ENCODE measurements around the gene CHST9. TPM values are rescaled to one million over a fixed set of nuclear protein-coding genes. Genes with fewer than 3 reads are reported as not detected.
A peak's percentile ranks its signal among the peaks of the same experiment; 100 is the strongest.

Gene CHST9
- total RNA-seq, 1 experiment from 2014 or later: 0.07 TPM

DNA sequence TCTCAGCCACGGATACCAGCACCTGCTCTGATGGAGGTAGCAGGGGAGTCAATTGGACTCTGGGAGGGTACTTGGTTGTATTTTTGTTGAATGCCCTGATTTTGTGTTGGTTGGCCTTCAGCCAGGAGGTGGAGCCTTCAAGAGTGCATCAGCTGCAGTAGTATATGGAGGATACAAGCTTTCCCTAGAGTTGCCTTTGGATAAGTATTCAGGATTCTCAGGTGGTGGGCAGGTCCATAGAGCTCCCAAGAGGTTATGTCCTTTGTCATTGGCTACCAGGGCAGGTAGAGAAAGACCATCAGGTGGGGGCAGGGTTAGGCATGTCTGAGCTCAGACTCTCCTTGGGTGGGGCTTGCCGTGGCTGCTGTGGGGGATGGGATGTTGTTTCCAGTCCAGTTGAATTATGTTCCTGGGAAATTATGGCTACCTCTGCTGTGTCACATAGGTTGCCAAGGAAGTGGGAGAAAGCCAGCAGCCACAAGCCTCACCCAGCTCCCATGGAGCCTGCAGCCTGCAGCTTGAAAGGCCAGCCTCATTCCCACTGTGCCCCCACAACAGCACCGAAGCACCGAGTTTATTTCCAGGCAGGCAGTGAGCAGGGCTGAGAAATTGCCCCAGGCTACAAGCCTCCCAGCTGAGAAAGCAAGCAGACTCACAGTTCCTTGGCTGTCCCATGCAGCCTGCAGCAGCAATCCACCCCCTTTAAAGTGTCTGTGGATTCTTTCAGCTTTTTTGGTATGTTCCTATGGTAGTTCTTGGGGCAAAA lies 38.6 kb upstream of the CHST9 start:
- no TSS peak for BruUV-seq (replicated peaks)
- ChIA-PET CTCF (no interaction called here), POLR2A (ENCODE audit: unreplicated experiment) (interaction anchor here (0.6 kb wide), 1 partner anchor 153 kb away, joined by 3 read pairs; no protein-coding TSS in a partner anchor)
- intact Hi-C loops (cut with micrococcal nuclease; ENCODE audit: unreplicated experiment): no loop called here
- no peaks in the 10 kb centered on the region for H3K9me3 ChIP-seq (ENCODE audit: insufficient read depth, low read depth)
- H3K27ac ChIP-seq: no peak overlapping the region
- H3K4me2 ChIP-seq: no peak overlapping the region
- no peaks in the 10 kb centered on the region for H3K27me3 ChIP-seq (ENCODE audit: insufficient read depth, low read depth)
- no peaks in the 10 kb centered on the region for H3K4me1 ChIP-seq (replicated peaks; ENCODE audit: insufficient read depth)
- no peaks in the 10 kb centered on the region for H3K36me3 ChIP-seq (ENCODE audit: low read depth)
- H3K9me2 ChIP-seq (ENCODE audit: insufficient read depth): no peaks in the 10 kb centered on the region
- H3F3A ChIP-seq (ENCODE audit: insufficient read depth, low read depth): no peaks in the 10 kb centered on the region
- TF ChIP-seq EZH2 (IDR thresholded peaks at IDR 0.05; ENCODE audit: low read depth): no peak
- TF ChIP-seq, protein P1, sequence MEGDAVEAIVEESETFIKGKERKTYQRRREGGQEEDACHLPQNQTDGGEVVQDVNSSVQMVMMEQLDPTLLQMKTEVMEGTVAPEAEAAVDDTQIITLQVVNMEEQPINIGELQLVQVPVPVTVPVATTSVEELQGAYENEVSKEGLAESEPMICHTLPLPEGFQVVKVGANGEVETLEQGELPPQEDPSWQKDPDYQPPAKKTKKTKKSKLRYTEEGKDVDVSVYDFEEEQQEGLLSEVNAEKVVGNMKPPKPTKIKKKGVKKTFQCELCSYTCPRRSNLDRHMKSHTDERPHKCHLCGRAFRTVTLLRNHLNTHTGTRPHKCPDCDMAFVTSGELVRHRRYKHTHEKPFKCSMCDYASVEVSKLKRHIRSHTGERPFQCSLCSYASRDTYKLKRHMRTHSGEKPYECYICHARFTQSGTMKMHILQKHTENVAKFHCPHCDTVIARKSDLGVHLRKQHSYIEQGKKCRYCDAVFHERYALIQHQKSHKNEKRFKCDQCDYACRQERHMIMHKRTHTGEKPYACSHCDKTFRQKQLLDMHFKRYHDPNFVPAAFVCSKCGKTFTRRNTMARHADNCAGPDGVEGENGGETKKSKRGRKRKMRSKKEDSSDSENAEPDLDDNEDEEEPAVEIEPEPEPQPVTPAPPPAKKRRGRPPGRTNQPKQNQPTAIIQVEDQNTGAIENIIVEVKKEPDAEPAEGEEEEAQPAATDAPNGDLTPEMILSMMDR (conservative IDR thresholded peaks at IDR 0.05): no peak
- peak in 1 of 2 experiments; percentile 42 for DNase-seq
- no peaks in the 10 kb centered on the region for H3K79me2 ChIP-seq (ENCODE audit: low read depth)
- H3K4me3 ChIP-seq: no peak overlapping the region
- H2AFZ ChIP-seq: no peak overlapping the region
- H4K20me1 ChIP-seq (ENCODE audit: insufficient read depth): no peaks in the 10 kb centered on the region

DNA sequence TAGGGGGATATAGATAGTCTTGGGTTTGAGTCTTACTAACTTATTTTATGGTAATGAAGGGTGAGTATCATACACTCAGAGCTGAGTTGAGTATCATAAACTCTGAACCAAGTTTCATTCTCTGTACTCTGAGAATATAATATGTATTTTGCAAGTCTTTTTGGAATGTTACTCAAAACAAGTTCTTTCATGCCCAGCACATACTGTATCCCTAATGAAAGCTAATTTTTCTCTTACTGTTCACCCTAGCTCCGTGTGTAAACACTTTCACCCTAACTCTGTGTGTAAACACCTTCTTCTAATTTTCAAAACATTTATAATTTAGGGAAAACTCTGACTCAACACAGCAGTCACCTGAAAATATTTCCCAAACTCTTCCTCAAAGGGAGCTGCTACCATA lies 29.7 kb upstream of the CHST9 start:
- no peak overlapping the region for H2AFZ ChIP-seq
- H3K79me2 ChIP-seq (ENCODE audit: low read depth): no peaks in the 10 kb centered on the region
- no peaks in the 10 kb centered on the region for H3F3A ChIP-seq (ENCODE audit: insufficient read depth, low read depth)
- no peak overlapping the region for H3K27ac ChIP-seq
- no peaks in the 10 kb centered on the region for H3K4me1 ChIP-seq (replicated peaks; ENCODE audit: insufficient read depth)
- no peak for TF ChIP-seq EZH2 (IDR thresholded peaks at IDR 0.05; ENCODE audit: low read depth)
- TF ChIP-seq, protein P1 (conservative IDR thresholded peaks at IDR 0.05): no peak
- BruUV-seq (replicated peaks): no TSS peak
- ChIA-PET POLR2A (ENCODE audit: unreplicated experiment) (no interaction called here), CTCF (no interaction called here)
- H3K27me3 ChIP-seq (ENCODE audit: insufficient read depth, low read depth): no peaks in the 10 kb centered on the region
- DNase-seq: no peak
- H3K4me2 ChIP-seq: no peak overlapping the region
- no peaks in the 10 kb centered on the region for H3K9me3 ChIP-seq (ENCODE audit: insufficient read depth, low read depth)
- H3K4me3 ChIP-seq: no peak overlapping the region
- no peaks in the 10 kb centered on the region for H4K20me1 ChIP-seq (ENCODE audit: insufficient read depth)
- no peaks in the 10 kb centered on the region for H3K9me2 ChIP-seq (ENCODE audit: insufficient read depth)
- intact Hi-C loops (cut with micrococcal nuclease; ENCODE audit: unreplicated experiment): no loop called here
- no peaks in the 10 kb centered on the region for H3K36me3 ChIP-seq (ENCODE audit: low read depth)

DNA sequence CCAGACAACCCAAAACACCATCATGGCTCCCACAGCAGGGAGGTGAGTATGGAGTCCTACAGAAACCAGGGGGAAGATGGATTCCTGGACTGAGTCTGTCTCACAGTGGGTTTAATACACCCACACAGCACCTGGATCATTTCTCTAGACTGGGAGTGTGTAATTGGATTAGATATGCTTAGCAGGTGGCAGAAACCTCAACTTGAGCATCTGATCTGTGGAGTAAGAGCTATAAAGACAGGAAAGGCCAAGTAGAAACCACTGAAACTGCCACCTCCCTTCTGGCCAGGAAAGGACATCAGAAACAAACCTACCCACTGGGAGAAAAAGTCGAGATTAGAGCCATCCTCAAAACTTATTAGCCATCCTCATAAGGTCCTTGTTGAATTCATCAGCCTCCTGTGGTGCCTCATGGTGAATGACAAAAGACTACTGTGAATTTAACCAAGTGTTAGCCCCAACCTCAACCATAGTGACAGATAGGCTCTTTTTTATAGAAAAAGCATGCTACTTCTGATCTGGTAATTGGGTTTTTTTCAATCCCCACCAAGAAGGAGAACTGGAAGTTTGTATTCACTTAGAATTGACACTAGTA lies 28.1 kb upstream of the CHST9 start:
- H3K79me2 ChIP-seq (ENCODE audit: low read depth): no peaks in the 10 kb centered on the region
- H3K4me3 ChIP-seq: no peak overlapping the region
- BruUV-seq (replicated peaks): no TSS peak
- H3F3A ChIP-seq (ENCODE audit: insufficient read depth, low read depth): no peaks in the 10 kb centered on the region
- no peak overlapping the region for H2AFZ ChIP-seq
- DNase-seq: no peak
- no peaks in the 10 kb centered on the region for H3K9me3 ChIP-seq (ENCODE audit: insufficient read depth, low read depth)
- no peaks in the 10 kb centered on the region for H3K36me3 ChIP-seq (ENCODE audit: low read depth)
- no peaks in the 10 kb centered on the region for H3K27me3 ChIP-seq (ENCODE audit: insufficient read depth, low read depth)
- TF ChIP-seq EZH2 (IDR thresholded peaks at IDR 0.05; ENCODE audit: low read depth): no peak
- TF ChIP-seq, protein P1 (conservative IDR thresholded peaks at IDR 0.05): no peak
- CTCF ChIA-PET: no interaction called here
- H3K9me2 ChIP-seq (ENCODE audit: insufficient read depth): no peaks in the 10 kb centered on the region
- H4K20me1 ChIP-seq (ENCODE audit: insufficient read depth): no peaks in the 10 kb centered on the region
- no peak overlapping the region for H3K27ac ChIP-seq
- POLR2A ChIA-PET (ENCODE audit: unreplicated experiment): no interaction called here
- H3K4me1 ChIP-seq (replicated peaks; ENCODE audit: insufficient read depth): no peaks in the 10 kb centered on the region
- H3K4me2 ChIP-seq: no peak overlapping the region
- intact Hi-C loops (cut with micrococcal nuclease; ENCODE audit: unreplicated experiment): no loop called here

Data from PC-9 (cell line).